GM12864 (cell line): ENCODE measurements around the gene MARCHF7.

Experiments
- DNase-seq: peaks from one replicate; pipeline ENCODE4 v3.0.0-alpha.2; 2011; ENCODE audit warnings: low read depth
- H3K4me3 ChIP-seq: 2 replicates; pipeline ENCODE4 v1.5.1; 2011; ENCODE audit warnings: mild to moderate bottlenecking, low read depth, low read length, control low read depth
- CTCF ChIP-seq: IDR thresholded peaks from 2 replicates; pipeline ENCODE4 v1.5.1; 2011; ENCODE audit warnings: low read depth, mild to moderate bottlenecking, moderate library complexity, low read length, control low read depth, inconsistent platforms; ENCODE audit errors: missing control alignments

MARCHF7 gene

GRCh38 chr2:159750873-159751272, 38.6 kb downstream of the MARCHF7 start:
- no peak for DNase-seq
- no peak for TF ChIP-seq CTCF
- no peak overlapping the region for H3K4me3 ChIP-seq

- H3K4me3 ChIP-seq = no peak overlapping the region
- no peak for DNase-seq
- no peak for TF ChIP-seq CTCF
Observed at GRCh38 chr2:159753797-159754196, 41.5 kb downstream of the MARCHF7 start.

GRCh38 chr2:159755014-159755413, 42.7 kb downstream of the MARCHF7 start:
- TF ChIP-seq CTCF = no peak
- DNase-seq = no peak
- H3K4me3 ChIP-seq = no peak overlapping the region

GRCh38 chr2:159755788-159756187, 43.5 kb downstream of the MARCHF7 start:
- TF ChIP-seq CTCF = peak; percentile 32
- H3K4me3 ChIP-seq = no peak overlapping the region
- DNase-seq = no peak

- H3K4me3 ChIP-seq = no peak overlapping the region
- no peak for DNase-seq
- TF ChIP-seq CTCF = no peak
Observed at GRCh38 chr2:159758239-159758638, 45.9 kb downstream of the MARCHF7 start.

GRCh38 chr2:159758686-159759085, 46.4 kb downstream of the MARCHF7 start:
- no peak for DNase-seq
- no peak overlapping the region for H3K4me3 ChIP-seq
- TF ChIP-seq CTCF = no peak

GRCh38 chr2:159759577-159759976, 47.3 kb downstream of the MARCHF7 start:
- no peak for DNase-seq
- no peak for TF ChIP-seq CTCF
- H3K4me3 ChIP-seq = no peak overlapping the region
